ENCODE results near the gene SEMA3A. TPM values are rescaled to one million over a fixed set of nuclear protein-coding genes. Genes with fewer than 3 reads are reported as not detected.

SEMA3A gene
- total RNA-seq, 1 donor from 2014 or later: 0.75 TPM

DNA sequence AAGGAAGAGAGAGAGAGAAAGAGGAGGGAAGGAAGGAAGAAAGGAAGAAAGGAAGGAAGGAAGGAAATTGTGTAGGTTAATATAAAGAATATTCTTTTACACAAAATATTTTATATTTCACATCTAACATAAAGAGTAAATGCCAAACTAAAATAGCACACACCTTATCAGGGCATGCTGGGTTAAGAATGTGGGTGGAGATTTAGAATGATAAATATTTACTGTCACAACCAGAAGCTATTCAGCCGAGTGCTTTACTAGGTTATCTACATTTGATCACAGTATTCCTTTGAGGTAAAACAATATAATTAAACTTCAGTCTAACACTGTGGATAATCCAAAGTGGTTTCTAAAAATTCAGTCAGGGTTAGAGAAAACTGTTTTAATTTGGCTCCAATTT is 103.3 kb downstream of the SEMA3A start:
- TF ChIP-seq, protein P1, sequence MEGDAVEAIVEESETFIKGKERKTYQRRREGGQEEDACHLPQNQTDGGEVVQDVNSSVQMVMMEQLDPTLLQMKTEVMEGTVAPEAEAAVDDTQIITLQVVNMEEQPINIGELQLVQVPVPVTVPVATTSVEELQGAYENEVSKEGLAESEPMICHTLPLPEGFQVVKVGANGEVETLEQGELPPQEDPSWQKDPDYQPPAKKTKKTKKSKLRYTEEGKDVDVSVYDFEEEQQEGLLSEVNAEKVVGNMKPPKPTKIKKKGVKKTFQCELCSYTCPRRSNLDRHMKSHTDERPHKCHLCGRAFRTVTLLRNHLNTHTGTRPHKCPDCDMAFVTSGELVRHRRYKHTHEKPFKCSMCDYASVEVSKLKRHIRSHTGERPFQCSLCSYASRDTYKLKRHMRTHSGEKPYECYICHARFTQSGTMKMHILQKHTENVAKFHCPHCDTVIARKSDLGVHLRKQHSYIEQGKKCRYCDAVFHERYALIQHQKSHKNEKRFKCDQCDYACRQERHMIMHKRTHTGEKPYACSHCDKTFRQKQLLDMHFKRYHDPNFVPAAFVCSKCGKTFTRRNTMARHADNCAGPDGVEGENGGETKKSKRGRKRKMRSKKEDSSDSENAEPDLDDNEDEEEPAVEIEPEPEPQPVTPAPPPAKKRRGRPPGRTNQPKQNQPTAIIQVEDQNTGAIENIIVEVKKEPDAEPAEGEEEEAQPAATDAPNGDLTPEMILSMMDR (IDR thresholded peaks at IDR 0.05): no peak
- no peak overlapping the region for H3K4me3 ChIP-seq
- DNase-seq (ENCODE audit: low spot score in 2 of 2): no peak
- no peak overlapping the region for H3K27ac ChIP-seq
- no peaks in the 10 kb centered on the region for H3K4me1 ChIP-seq
- H3K9me3 ChIP-seq: no peaks in the 10 kb centered on the region
- H3K27me3 ChIP-seq: no peaks in the 10 kb centered on the region
- intact Hi-C loops (cut with DNase I): no loop called here
- no peaks in the 10 kb centered on the region for H3K36me3 ChIP-seq

DNA sequence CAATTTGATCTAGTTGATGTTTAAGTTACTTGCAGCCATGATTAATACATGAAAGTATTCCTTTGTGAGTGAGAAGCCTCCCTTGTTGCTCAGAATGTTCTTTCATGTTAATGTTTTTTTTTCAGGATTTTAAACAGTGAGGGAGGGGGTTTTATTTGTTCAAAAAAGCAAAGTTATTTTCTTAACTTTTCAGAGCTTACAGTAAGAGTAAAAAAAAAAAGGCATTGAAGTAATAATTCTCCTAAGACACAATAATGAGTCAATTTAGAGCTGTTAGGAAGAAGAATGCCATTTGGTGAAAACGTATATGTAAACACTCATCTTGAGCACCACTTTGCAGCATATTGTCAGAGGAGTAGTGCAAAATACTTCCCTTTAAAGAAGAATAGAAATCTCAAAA is 105.8 kb downstream of the SEMA3A start:
- Histone ChIP-seq H3K27ac (no peak overlapping the region), H3K4me3 (no peak overlapping the region), H3K27me3 (no peaks in the 10 kb centered on the region), H3K36me3 (no peaks in the 10 kb centered on the region), H3K9me3 (no peaks in the 10 kb centered on the region), H3K4me1 (no peaks in the 10 kb centered on the region)
- TF ChIP-seq, protein P1 (IDR thresholded peaks at IDR 0.05): no peak
- DNase-seq (ENCODE audit: low spot score in 2 of 2): no peak
- intact Hi-C loops (cut with DNase I): no loop called here

DNA sequence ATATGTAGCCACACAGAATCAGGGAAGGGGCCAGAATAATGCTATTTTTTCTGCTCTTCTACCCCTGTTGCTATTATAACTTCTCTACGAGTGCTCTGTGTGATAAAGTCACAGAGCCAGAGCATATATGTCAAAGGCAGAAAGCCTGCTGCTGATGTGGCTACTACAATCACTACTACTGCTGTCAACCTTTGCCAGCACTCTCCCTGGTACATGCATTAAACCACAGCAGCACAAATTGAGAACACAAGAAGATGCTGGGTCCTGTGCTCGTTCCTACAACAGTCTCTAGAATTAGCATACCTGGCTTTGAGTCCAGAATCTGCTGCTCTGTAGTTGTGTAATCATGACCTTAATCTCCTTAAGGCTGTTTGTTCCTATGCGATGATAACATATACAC is 108.6 kb downstream of the SEMA3A start:
- DNase-seq (ENCODE audit: low spot score in 2 of 2): no peak
- Histone ChIP-seq H3K27me3 (no peaks in the 10 kb centered on the region), H3K4me3 (no peak overlapping the region), H3K4me1 (no peaks in the 10 kb centered on the region), H3K9me3 (no peaks in the 10 kb centered on the region), H3K27ac (no peak overlapping the region), H3K36me3 (no peaks in the 10 kb centered on the region)
- intact Hi-C loops (cut with DNase I): no loop called here
- TF ChIP-seq, protein P1 (IDR thresholded peaks at IDR 0.05): no peak

DNA sequence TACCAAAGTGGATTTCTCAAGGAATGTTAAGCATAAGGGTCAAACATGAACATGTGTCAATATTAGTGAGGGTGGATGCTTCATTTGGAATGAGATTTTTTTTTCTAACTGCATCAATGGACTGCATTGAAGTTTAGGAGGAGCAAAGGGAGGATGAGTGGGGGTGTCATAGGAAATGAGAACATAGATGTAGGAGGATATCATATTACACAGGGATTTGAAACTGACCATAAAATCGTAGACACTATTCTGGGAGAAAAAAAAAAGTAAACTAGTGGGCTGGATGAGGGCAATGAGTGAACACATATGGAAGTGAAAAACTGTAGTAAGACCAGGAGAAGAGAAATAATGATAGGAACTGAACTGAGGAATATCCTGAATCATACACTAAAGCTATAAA is 109.4 kb downstream of the SEMA3A start:
- no peaks in the 10 kb centered on the region for H3K4me1 ChIP-seq
- no peak overlapping the region for H3K27ac ChIP-seq
- no peaks in the 10 kb centered on the region for H3K27me3 ChIP-seq
- TF ChIP-seq, protein P1 (IDR thresholded peaks at IDR 0.05): no peak
- H3K9me3 ChIP-seq: no peaks in the 10 kb centered on the region
- no peak for DNase-seq (ENCODE audit: low spot score in 2 of 2)
- intact Hi-C loops (cut with DNase I): no loop called here
- no peak overlapping the region for H3K4me3 ChIP-seq
- H3K36me3 ChIP-seq: no peaks in the 10 kb centered on the region

DNA sequence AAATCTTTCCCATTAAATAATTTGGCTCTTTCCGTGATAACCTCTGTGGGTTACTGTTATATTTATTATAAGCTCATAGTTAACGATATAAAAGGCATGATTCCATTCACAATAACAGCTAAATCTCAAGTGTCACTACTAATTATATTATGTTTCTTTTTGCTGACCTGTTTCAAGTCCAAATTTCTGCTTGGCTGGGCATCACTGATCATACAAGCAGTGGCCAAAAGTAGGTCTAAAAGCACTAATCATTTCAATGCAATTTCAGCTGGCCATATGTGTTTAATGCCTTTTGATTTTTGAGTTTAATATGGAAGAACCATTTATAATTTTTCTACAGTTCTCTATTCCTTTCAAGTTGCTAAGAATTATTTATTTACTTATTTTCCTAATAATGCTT is 110.7 kb downstream of the SEMA3A start:
- no peak overlapping the region for H3K4me3 ChIP-seq
- H3K9me3 ChIP-seq: no peaks in the 10 kb centered on the region
- H3K27ac ChIP-seq: no peak overlapping the region
- H3K27me3 ChIP-seq: no peaks in the 10 kb centered on the region
- H3K4me1 ChIP-seq: no peaks in the 10 kb centered on the region
- intact Hi-C loops (cut with DNase I): no loop called here
- H3K36me3 ChIP-seq: no peaks in the 10 kb centered on the region
- TF ChIP-seq, protein P1 (IDR thresholded peaks at IDR 0.05): no peak
- no peak for DNase-seq (ENCODE audit: low spot score in 2 of 2)

DNA sequence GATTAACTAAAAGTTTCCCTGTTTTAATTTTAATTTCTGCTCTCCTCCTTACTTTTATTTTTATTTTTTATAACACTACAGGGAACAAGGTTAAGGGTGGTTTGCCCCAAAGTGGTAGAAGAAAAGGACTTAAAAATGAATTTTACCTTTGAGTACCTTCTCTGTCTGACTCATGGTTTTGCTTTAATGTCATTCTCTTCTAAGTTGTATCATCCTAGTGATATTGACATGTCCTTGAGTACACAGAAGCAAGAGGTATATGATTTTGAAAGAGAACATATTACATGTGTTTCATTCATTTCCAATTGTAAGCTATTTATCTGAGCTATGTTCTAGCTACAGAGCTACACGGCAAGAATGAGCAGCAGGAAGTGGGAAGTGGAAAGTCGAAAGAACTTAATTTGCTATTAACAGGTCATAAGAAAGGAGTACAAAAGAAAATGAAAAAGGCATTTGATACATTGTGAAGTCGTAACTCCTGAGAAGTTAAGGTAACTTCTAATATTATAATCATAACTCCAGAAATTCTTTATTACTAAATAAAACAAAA is 112.5 kb downstream of the SEMA3A start:
- H3K27me3 ChIP-seq: no peaks in the 10 kb centered on the region
- no peaks in the 10 kb centered on the region for H3K4me1 ChIP-seq
- H3K9me3 ChIP-seq: no peaks in the 10 kb centered on the region
- intact Hi-C loops (cut with DNase I): no loop called here
- no peak for DNase-seq (ENCODE audit: low spot score in 2 of 2)
- no peaks in the 10 kb centered on the region for H3K36me3 ChIP-seq
- H3K4me3 ChIP-seq: no peak overlapping the region
- no peak overlapping the region for H3K27ac ChIP-seq
- TF ChIP-seq, protein P1 (IDR thresholded peaks at IDR 0.05): no peak

Measured in ascending aorta (tissue), 2 donors.